ENCODE measurements around the gene C6orf136. TPM values are rescaled to one million over a fixed set of nuclear protein-coding genes. Genes with fewer than 3 reads are reported as not detected.

The C6orf136 gene
- total and polyA plus RNA-seq, 9 of the 15 experiments (the other 6 are each of a cell fraction or from before 2014, with no cell fraction given): 14.1 to 63.1 (median 18.4) TPM

GRCh38 chr6:30614044-30614842, 32.7 kb upstream of the C6orf136 start (continued):
- no peak for TF ChIP-seq PHF21A (IDR thresholded peaks at IDR 0.05; ENCODE audit: borderline replicate concordance, low read depth)
- no peak for TF ChIP-seq RAD21 (CRISPR knock-in tag; conservative IDR thresholded peaks at IDR 0.05 in 1 of 2, IDR thresholded peaks at IDR 0.05 in 1 of 2)
- peak; percentile 11; the same call in 1 of the 2 replicates for TF ChIP-seq NFXL1 (CRISPR knock-in tag; IDR thresholded peaks at IDR 0.05)
- no peak for TF ChIP-seq ZBTB5 (IDR thresholded peaks at IDR 0.05)
- TF ChIP-seq DPF2 (IDR thresholded peaks at IDR 0.05): no peak; the same call in 1 of the 2 replicates
- TF ChIP-seq SAP30 (IDR thresholded peaks at IDR 0.05; ENCODE audit: borderline replicate concordance, insufficient read depth, low read depth, low read length, poor library complexity, severe bottlenecking): no peak
- TF ChIP-seq ERF (CRISPR knock-in tag; IDR thresholded peaks at IDR 0.05): peak; percentile 75
- TF ChIP-seq LCOR (CRISPR knock-in tag; IDR thresholded peaks at IDR 0.05): no peak
- no peak for TF ChIP-seq SP2 (IDR thresholded peaks at IDR 0.05; ENCODE audit: extremely low read depth, low read depth, low read length, poor library complexity, severe bottlenecking)
- no peak for TF ChIP-seq SRSF9 (IDR thresholded peaks at IDR 0.05; ENCODE audit: borderline replicate concordance, low read depth, low read length)
- TF ChIP-seq GABPA (tag; conservative IDR thresholded peaks at IDR 0.05; ENCODE audit: low read depth): no peak
- TF ChIP-seq, protein P1, sequence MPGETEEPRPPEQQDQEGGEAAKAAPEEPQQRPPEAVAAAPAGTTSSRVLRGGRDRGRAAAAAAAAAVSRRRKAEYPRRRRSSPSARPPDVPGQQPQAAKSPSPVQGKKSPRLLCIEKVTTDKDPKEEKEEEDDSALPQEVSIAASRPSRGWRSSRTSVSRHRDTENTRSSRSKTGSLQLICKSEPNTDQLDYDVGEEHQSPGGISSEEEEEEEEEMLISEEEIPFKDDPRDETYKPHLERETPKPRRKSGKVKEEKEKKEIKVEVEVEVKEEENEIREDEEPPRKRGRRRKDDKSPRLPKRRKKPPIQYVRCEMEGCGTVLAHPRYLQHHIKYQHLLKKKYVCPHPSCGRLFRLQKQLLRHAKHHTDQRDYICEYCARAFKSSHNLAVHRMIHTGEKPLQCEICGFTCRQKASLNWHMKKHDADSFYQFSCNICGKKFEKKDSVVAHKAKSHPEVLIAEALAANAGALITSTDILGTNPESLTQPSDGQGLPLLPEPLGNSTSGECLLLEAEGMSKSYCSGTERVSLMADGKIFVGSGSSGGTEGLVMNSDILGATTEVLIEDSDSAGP (CRISPR knock-in tag; IDR thresholded peaks at IDR 0.05): no peak; the same call in none of the 2 replicates
- no peak for TF ChIP-seq HDAC1 (IDR thresholded peaks at IDR 0.05)
- no peak for TF ChIP-seq TBL1XR1 (IDR thresholded peaks at IDR 0.05; ENCODE audit: low read length in 2 of 2)
- TF ChIP-seq, protein P2, sequence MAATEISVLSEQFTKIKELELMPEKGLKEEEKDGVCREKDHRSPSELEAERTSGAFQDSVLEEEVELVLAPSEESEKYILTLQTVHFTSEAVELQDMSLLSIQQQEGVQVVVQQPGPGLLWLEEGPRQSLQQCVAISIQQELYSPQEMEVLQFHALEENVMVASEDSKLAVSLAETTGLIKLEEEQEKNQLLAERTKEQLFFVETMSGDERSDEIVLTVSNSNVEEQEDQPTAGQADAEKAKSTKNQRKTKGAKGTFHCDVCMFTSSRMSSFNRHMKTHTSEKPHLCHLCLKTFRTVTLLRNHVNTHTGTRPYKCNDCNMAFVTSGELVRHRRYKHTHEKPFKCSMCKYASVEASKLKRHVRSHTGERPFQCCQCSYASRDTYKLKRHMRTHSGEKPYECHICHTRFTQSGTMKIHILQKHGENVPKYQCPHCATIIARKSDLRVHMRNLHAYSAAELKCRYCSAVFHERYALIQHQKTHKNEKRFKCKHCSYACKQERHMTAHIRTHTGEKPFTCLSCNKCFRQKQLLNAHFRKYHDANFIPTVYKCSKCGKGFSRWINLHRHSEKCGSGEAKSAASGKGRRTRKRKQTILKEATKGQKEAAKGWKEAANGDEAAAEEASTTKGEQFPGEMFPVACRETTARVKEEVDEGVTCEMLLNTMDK (IDR thresholded peaks at IDR 0.05; ENCODE audit: borderline replicate concordance, insufficient read depth, low read depth, low read length, poor library complexity, severe bottlenecking): no peak
- no peak for TF ChIP-seq CSDE1 (IDR thresholded peaks at IDR 0.05)
- no peak for TF ChIP-seq NR3C1 (CRISPR knock-in tag; IDR thresholded peaks at IDR 0.05)
- no peak for TF ChIP-seq ZNF444 (CRISPR knock-in tag; IDR thresholded peaks at IDR 0.05)
- TF ChIP-seq ELF4 (CRISPR knock-in tag; IDR thresholded peaks at IDR 0.05): 0 out of 2 replicates have a peak, but pooled peaks have one; percentile 30
- no peak for TF ChIP-seq POLR2H (tag; IDR thresholded peaks at IDR 0.05; ENCODE audit: low read depth)
- TF ChIP-seq PPARD (CRISPR knock-in tag; IDR thresholded peaks at IDR 0.05): no peak
- TF ChIP-seq, protein P3, sequence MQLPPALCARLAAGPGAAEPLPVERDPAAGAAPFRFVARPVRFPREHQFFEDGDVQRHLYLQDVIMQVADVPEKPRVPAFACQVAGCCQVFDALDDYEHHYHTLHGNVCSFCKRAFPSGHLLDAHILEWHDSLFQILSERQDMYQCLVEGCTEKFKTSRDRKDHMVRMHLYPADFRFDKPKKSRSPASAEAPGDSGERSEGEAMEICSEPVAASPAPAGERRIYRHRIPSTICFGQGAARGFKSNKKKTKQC (CRISPR knock-in tag; IDR thresholded peaks at IDR 0.05): no peak

Data from K562 (cell line).